GM23248 (cell line): Measurements from ENCODE around the gene DENND2A.

Experiments used
- EZH2 ChIP-seq: fragments of 200-600 bp; sonication (generic); IDR thresholded peaks from 2 replicates; pipeline ENCODE4 v1.6.1; 2018; ENCODE audit warnings: antibody characterized with exemption, mild to moderate bottlenecking; ENCODE audit not compliant: insufficient read depth, poor library complexity, severe bottlenecking
- EZH2phosphoT487 ChIP-seq: fragments of 200-600 bp; sonication (generic); IDR thresholded peaks from 2 replicates; pipeline ENCODE4 v1.6.1; 2018; ENCODE audit warnings: antibody characterized with exemption, moderate library complexity, mild to moderate bottlenecking, low read depth; ENCODE audit not compliant: insufficient read depth

DNA sequence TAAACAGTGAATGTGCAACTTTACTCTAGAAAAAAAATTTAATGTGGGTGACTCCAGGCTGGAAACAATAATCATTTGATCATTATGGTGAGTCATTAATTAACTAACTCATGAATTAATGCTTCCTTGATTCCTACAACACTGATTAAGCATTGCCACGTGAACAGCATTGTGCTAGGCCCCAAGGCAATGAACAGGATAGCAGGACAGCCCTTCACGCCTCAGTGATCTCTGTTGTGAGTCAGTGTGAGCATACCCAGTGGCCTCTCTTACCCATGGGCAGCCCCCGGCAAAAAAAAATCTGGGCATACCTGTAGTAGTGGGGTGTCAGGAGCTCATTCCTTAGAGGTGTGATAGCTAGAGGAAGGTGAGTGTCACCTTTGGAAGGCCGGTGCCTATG is 76.0 kb downstream of the DENND2A start:
- TF ChIP-seq EZH2phosphoT487 (no peak), EZH2 (no peak)
